HFF-Myc (cell line): Measurements from ENCODE around the gene FEM1B.

Source experiments
- DNase-seq: peaks from one replicate; pipeline ENCODE4 v3.0.0-alpha.2; 2011; ENCODE audit warnings: low read depth; ENCODE audit errors: extremely low read depth
- H3K4me3 ChIP-seq: replicated peaks from 2 replicates; pipeline ENCODE4 v1.5.1; 2011; ENCODE audit warnings: low read depth, mild to moderate bottlenecking, control low read depth, low read length
- CTCF ChIP-seq: IDR thresholded peaks from 2 replicates; pipeline ENCODE4 v1.5.1; 2012; ENCODE audit warnings: mild to moderate bottlenecking, low read depth, low read length, control low read depth; ENCODE audit errors: missing control alignments

The FEM1B gene

DNA sequence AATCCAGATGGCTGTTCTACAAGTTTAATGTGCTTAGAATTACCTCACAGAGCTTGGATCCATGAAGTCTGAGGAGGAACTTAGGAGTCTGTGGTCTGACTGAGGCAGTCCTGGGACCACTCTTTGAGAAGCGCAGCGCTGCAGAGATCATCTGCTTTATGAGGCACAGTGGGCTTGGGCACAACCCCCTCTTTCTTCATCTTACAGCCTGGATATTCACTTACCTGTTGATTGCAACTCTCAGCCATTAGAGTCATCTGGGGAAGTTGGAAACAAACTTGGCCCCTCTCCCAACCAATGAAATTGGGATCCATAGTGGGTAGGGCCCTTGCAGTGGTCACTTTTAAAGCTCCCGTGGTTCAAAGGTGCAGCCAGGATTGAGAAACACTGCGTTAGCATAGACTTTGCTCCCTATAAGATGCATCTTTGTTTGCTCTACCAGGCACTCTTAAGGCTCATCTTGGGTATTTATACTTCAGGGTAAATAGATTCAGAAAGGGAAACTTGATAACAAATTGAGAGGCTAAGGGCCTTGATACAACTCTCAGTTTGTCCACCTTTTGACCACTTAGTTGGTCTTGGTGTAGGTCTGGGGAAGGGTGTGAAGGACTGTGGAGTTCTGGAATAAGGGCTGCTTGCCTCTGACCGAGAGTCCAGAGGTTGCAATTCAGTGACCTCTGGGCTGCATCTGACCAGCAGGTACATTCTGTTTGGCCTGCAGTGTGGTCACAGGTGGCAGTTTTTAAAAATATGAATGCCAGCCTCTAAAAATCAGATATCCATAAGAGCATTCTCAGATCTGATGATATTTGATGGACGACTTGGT is 22.8 kb downstream of the FEM1B start:
- no peak for TF ChIP-seq CTCF
- no peak for DNase-seq
- H3K4me3 ChIP-seq, result no peak overlapping the region

GRCh38 chr15:68301301-68301700 is 23.8 kb downstream of the FEM1B start:
- TF ChIP-seq CTCF, result no peak
- no peak for DNase-seq
- no peak overlapping the region for H3K4me3 ChIP-seq

- DNase-seq, result no peak
- no peak for TF ChIP-seq CTCF
- no peak overlapping the region for H3K4me3 ChIP-seq
Observed at GRCh38 chr15:68302729-68303128, 25.2 kb downstream of the FEM1B start.

GRCh38 chr15:68303134-68303533 is 25.6 kb downstream of the FEM1B start:
- no peak for DNase-seq
- TF ChIP-seq CTCF, result no peak
- H3K4me3 ChIP-seq, result no peak overlapping the region

DNA sequence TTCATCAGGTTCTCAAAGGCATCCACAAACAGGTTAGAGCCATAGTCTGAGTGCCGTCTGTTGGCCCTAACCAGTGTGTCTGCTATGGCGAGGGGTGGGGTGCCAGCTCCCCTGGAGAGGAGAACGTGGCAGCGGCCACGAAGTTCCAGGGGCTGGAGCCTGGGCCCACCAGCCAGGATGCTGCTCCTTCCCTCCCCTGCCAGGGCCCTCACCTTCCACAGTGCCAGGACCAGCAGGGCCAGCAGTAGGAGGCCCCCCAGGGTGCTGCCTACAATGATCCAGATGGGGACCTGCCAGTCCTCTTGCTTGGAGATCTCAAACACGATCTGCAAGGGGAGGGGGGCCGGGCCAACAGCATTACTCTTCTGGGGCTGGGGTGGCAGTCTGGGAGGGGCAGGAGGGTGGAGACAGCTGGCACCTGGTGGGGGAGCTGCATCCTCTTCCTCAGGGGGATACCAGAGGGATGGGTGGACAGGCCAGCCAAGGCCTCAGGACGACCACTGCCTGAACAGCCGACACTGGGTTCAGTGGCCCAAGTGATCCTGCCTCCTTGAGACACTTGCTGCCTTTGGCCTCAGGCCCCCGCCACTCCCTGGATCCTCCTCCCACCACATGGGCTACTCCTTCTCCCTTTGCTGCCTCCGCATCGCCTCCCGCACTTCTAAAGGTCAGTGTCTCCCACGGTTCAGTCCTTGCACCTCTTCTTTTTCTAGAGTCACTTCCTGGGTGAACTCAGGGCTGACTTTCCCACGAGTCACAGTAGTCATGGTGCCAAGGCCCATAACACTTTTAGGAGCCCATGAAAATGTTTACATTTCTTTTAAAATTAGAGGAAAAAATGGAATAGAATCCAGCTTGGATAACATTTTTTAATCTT is 26.3 kb downstream of the FEM1B start:
- no peak for DNase-seq
- no peak for TF ChIP-seq CTCF

GRCh38 chr15:68304589-68305337 is 27.2 kb downstream of the FEM1B start:
- DNase-seq, result no peak
- H3K4me3 ChIP-seq, result no peak overlapping the region
- TF ChIP-seq CTCF, result no peak

More for the DNA sequence above, 26.3 kb downstream of the FEM1B start:
- no peak overlapping the region for H3K4me3 ChIP-seq
